ENCODE results near the gene SSR4. TPM values are rescaled to one million over a fixed set of nuclear protein-coding genes. Genes with fewer than 3 reads are reported as not detected.

The SSR4 gene
- total RNA-seq, 1 experiment from 2014 or later, result 203 TPM

GRCh38 chrX:153770601-153771414 is 23.7 kb upstream of the SSR4 start:
- H3K36me3 Mint-ChIP-seq, result no peaks in the 10 kb centered on the region
- no peak overlapping the region for H3K4me3 Mint-ChIP-seq
- H3K27ac Mint-ChIP-seq, result no peak overlapping the region
- H3K4me1 Mint-ChIP-seq, result peaks cover 3% of the 10 kb centered on the region; the same call in 1 of the 2 replicates
- H3K9me3 Mint-ChIP-seq, result no peaks in the 10 kb centered on the region
- DNase-seq (ENCODE audit: low spot score) (no peak), ATAC-seq (no peak)
- H3K27me3 Mint-ChIP-seq (ENCODE audit: low read depth), result no peaks in the 10 kb centered on the region
- CTCF ChIA-PET, result no interaction called here
- POLR2A ChIA-PET, result no interaction called here
- no peak for TF ChIP-seq USF1 (CRISPR knock-in tag; IDR thresholded peaks at IDR 0.05)
- TF ChIP-seq, protein P1, sequence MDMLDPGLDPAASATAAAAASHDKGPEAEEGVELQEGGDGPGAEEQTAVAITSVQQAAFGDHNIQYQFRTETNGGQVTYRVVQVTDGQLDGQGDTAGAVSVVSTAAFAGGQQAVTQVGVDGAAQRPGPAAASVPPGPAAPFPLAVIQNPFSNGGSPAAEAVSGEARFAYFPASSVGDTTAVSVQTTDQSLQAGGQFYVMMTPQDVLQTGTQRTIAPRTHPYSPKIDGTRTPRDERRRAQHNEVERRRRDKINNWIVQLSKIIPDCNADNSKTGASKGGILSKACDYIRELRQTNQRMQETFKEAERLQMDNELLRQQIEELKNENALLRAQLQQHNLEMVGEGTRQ (CRISPR knock-in tag; IDR thresholded peaks at IDR 0.05), result no peak
- TF ChIP-seq, protein P2, sequence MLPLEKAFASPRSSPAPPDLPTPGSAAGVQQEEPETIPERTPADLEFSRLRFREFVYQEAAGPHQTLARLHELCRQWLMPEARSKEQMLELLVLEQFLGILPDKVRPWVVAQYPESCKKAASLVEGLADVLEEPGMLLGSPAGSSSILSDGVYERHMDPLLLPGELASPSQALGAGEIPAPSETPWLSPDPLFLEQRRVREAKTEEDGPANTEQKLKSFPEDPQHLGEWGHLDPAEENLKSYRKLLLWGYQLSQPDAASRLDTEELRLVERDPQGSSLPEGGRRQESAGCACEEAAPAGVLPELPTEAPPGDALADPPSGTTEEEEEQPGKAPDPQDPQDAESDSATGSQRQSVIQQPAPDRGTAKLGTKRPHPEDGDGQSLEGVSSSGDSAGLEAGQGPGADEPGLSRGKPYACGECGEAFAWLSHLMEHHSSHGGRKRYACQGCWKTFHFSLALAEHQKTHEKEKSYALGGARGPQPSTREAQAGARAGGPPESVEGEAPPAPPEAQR (CRISPR knock-in tag; IDR thresholded peaks at IDR 0.05), result no peak
- TF ChIP-seq, protein P3, sequence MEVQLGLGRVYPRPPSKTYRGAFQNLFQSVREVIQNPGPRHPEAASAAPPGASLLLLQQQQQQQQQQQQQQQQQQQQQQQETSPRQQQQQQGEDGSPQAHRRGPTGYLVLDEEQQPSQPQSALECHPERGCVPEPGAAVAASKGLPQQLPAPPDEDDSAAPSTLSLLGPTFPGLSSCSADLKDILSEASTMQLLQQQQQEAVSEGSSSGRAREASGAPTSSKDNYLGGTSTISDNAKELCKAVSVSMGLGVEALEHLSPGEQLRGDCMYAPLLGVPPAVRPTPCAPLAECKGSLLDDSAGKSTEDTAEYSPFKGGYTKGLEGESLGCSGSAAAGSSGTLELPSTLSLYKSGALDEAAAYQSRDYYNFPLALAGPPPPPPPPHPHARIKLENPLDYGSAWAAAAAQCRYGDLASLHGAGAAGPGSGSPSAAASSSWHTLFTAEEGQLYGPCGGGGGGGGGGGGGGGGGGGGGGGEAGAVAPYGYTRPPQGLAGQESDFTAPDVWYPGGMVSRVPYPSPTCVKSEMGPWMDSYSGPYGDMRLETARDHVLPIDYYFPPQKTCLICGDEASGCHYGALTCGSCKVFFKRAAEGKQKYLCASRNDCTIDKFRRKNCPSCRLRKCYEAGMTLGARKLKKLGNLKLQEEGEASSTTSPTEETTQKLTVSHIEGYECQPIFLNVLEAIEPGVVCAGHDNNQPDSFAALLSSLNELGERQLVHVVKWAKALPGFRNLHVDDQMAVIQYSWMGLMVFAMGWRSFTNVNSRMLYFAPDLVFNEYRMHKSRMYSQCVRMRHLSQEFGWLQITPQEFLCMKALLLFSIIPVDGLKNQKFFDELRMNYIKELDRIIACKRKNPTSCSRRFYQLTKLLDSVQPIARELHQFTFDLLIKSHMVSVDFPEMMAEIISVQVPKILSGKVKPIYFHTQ (CRISPR knock-in tag; IDR thresholded peaks at IDR 0.05), result no peak
- no peak for TF ChIP-seq ATF3 (CRISPR knock-in tag; conservative IDR thresholded peaks at IDR 0.05)
- no peak for TF ChIP-seq OVOL2 (CRISPR knock-in tag; IDR thresholded peaks at IDR 0.05; ENCODE audit: borderline replicate concordance)
- TF ChIP-seq, protein P4, sequence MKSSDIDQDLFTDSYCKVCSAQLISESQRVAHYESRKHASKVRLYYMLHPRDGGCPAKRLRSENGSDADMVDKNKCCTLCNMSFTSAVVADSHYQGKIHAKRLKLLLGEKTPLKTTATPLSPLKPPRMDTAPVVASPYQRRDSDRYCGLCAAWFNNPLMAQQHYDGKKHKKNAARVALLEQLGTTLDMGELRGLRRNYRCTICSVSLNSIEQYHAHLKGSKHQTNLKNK (CRISPR knock-in tag; IDR thresholded peaks at IDR 0.05), result no peak
- TF ChIP-seq JAZF1 (CRISPR knock-in tag; IDR thresholded peaks at IDR 0.05), result no peak
- TF ChIP-seq TCF7 (CRISPR knock-in tag; IDR thresholded peaks at IDR 0.05; ENCODE audit: low read depth), result no peak
- no peak for TF ChIP-seq ELF4 (CRISPR knock-in tag; IDR thresholded peaks at IDR 0.05; ENCODE audit: low read depth)
- TF ChIP-seq NR2C2 (CRISPR knock-in tag; IDR thresholded peaks at IDR 0.05), result no peak
- no peak for TF ChIP-seq ZNF219 (CRISPR knock-in tag; IDR thresholded peaks at IDR 0.05; ENCODE audit: borderline replicate concordance)
- no peak for TF ChIP-seq NFATC4 (CRISPR knock-in tag; IDR thresholded peaks at IDR 0.05)
- no peak for TF ChIP-seq GRHL2 (CRISPR knock-in tag; IDR thresholded peaks at IDR 0.05; ENCODE audit: insufficient replicate concordance, severe bottlenecking)
- no peak for TF ChIP-seq ZNF512 (CRISPR knock-in tag; IDR thresholded peaks at IDR 0.05; ENCODE audit: borderline replicate concordance)
- TF ChIP-seq SMAD3 (CRISPR knock-in tag; IDR thresholded peaks at IDR 0.05; ENCODE audit: borderline replicate concordance), result no peak
- no peak for TF ChIP-seq EMX1 (CRISPR knock-in tag; IDR thresholded peaks at IDR 0.05)
- no peak for TF ChIP-seq RELA (CRISPR knock-in tag; IDR thresholded peaks at IDR 0.05; ENCODE audit: borderline replicate concordance)
- TF ChIP-seq GTF2I (CRISPR knock-in tag; conservative IDR thresholded peaks at IDR 0.05), result no peak
- TF ChIP-seq KAT7 (CRISPR knock-in tag; IDR thresholded peaks at IDR 0.05; ENCODE audit: borderline replicate concordance), result no peak

All from WTC11 (cell line).